Esophagus squamous epithelium (tissue), 5 donors: ENCODE data around the gene NCOA5. TPM values are rescaled to one million over a fixed set of nuclear protein-coding genes. Genes with fewer than 3 reads are reported as not detected.

ENCODE experiments used
- DNase-seq: peaks from one replicate; lab custom pipeline; 2025; lab: John Stamatoyannopoulos, UW
- H3K27ac ChIP-seq, 4 donors: fragments of 200-600 bp; sonication (generic); one replicate each; pipeline ENCODE4 v1.5.1; 2016 to 2019; ENCODE audit warnings: mild to moderate bottlenecking in 1 of 4
- H3K27me3 ChIP-seq, 4 donors: fragments of 200-600 bp; sonication (generic); 1 replicate in 3 of 4; 2 replicates in 1 of 4; pipeline versions ENCODE4 v1.5.1 to v1.6.0; 2017 to 2021; ENCODE audit warnings: antibody characterized with exemption in 1 of 4
- H3K36me3 ChIP-seq, 3 donors: fragments of 200-600 bp; sonication (generic); one replicate each; pipeline ENCODE4 v1.5.1; 2016 to 2019
- H3K4me1 ChIP-seq, 3 donors: fragments of 200-600 bp; sonication (generic); one replicate each; pipeline ENCODE4 v1.5.1; 2017 to 2019
- H3K4me3 ChIP-seq, 4 donors: fragments of 200-600 bp; sonication (generic); 1 replicate in 3 of 4; 2 replicates in 1 of 4; pipeline ENCODE4 v1.5.1; 2016 to 2019; ENCODE audit warnings: mild to moderate bottlenecking in 2 of 4, moderate library complexity in 1 of 4
- H3K9me3 ChIP-seq, 3 donors: fragments of 200-600 bp; sonication (generic); one replicate each; pipeline ENCODE4 v1.5.1; 2016 to 2019
- CTCF ChIP-seq, 6 experiments: fragments of 450-650 bp in 4 of 6; fragments of 200-600 bp in 2 of 6; sonication (generic) in 2 of 6; IDR thresholded peaks; one replicate each; pipeline ENCODE4 v1.5.1; 2016 to 2019; ENCODE audit warnings: antibody characterized with exemption in 6 of 6, mild to moderate bottlenecking in 4 of 6, moderate library complexity in 4 of 6
- POLR2A ChIP-seq, 4 donors: fragments of 450-650 bp; IDR thresholded peaks; one replicate each; pipeline ENCODE4 v1.6.1; 2017; ENCODE audit warnings: antibody characterized with exemption in 4 of 4, mild to moderate bottlenecking in 4 of 4, moderate library complexity in 3 of 4
- WGBS, 2 donors: methylation state at CpG; one replicate each; pipeline ENCODE4 v1.1.5; 2018; 5-methylcytosine and 5-hydroxymethylcytosine counted together
- intact Hi-C: fragments of 100-400 bp; cut with DNase I; formaldehyde crosslinking; loops from one replicate; pipeline ENCODE4 v1.15.0; 2022
- total RNA-seq, 4 donors: library from RNA; depleted of rRNA; stranded (reverse); fragments of >200 nt; gene quantifications; one replicate each; pipeline ENCODE4 v1.1.0, GENCODE V29; 2016
- donor health status: DM: yes; HTN: yes; CAD: no.

Gene NCOA5
- total RNA-seq, 4 donors from 2014 or later, result 20.7 to 29.8 (median 22.3) TPM

- Histone ChIP-seq H3K4me3 (no peak overlapping the region), H3K9me3 (no peaks in the 10 kb centered on the region), H3K27me3 (peaks cover 0 to 89% (median 0%) of the 10 kb centered on the region in 4 donors), H3K4me1 (no peaks in the 10 kb centered on the region), H3K36me3 (no peaks in the 10 kb centered on the region), H3K27ac (no peak overlapping the region)
- no peak for DNase-seq
- TF ChIP-seq CTCF (IDR thresholded peaks at IDR 0.05) (no peak), POLR2A (IDR thresholded peaks at IDR 0.05) (no peak)
- intact Hi-C loops, result no loop called here
These were observed 39.9 kb downstream of the NCOA5 start for GRCh38 chr20:46049815-46050214.

DNA sequence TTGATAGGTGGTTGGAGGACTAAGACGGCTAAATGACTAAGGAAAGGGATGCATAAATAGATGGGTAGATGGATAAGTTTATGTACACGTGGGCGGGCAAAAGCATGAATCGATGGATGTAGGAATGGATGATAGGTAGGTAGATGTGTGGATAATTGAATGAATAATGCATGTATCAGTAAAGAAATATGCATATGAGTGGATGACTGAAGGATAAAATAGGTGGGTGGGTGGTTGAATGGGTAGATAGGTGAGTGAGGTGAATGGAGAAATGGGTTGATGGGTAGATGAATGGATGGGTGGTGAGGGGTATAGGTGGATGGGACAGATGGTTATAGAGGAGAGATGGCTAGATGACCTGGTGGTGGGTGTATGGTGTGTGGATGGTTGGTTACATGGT lies 40.6 kb downstream of the NCOA5 start:
- no peak for DNase-seq
- Histone ChIP-seq H3K4me3 (no peak overlapping the region), H3K27me3 (peaks cover 0 to 89% (median 0%) of the 10 kb centered on the region in 4 donors), H3K27ac (no peak overlapping the region), H3K4me1 (no peaks in the 10 kb centered on the region), H3K36me3 (no peaks in the 10 kb centered on the region), H3K9me3 (no peaks in the 10 kb centered on the region)
- 76 to 86% methylated on average over 4 of the region's 4 CpGs for WGBS, 2 donors
- no peak for TF ChIP-seq POLR2A (IDR thresholded peaks at IDR 0.05)
- TF ChIP-seq CTCF (IDR thresholded peaks at IDR 0.05), result no peak
- intact Hi-C loops, result no loop called here

DNA sequence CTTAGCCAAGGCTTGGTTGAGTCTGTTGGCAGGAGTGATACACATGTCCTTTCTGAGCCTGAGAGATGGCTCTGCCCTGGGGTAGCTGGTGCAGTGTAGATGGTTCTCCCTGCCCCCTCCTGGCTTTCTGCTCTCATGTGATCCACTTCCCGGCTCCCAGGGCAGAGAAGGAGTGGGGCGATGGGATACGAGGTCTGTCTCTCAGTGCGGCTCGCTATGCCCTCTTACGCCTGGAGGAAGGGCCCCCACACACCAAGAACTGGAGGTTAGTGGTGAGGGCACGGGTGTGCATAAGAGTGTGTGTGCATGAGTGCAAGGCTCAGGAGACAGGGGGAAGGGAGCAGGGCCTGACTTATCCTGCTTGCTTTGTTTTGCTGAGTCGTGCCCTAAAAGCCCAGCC lies 41.9 kb downstream of the NCOA5 start:
- peaks cover 0 to 97% (median 0%) of the 10 kb centered on the region in 4 donors for H3K27me3 ChIP-seq

DNA sequence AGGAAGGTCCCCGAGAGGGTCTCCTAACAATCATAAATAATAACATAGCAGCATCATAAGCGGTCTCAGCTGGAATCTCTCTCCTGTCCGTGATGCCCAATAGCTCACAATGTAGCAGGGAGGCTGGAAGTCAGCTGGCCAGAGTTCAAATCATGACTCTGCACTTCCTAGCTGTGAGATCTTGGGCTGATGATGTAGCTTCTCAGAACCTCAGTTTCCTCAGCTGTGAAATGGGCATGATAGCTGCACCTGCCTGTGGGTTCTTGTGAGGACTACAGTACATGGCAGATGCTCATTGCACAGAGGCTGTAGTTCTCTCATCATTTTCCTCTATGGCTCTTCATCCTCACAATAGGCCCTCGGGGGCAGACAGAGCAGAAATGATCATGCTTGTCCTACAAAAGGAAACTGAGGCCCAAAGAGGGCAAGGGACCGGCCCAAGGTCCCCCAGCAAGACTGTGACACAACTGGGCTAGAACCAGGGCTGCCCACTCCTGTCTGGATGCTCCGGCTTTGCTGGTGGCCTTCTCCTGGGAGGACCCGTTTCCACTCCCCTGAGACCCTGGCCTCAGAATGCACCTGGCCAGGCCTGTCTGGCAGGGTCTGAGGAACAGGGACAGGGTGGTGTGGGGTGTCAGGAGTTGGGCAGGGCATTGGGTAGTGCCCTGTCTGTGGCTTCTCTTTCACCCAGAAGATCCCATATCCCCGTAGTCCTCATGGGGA lies 43.0 kb downstream of the NCOA5 start:
- intact Hi-C loops, result no loop called here
- TF ChIP-seq CTCF (IDR thresholded peaks at IDR 0.05) (no peak), POLR2A (IDR thresholded peaks at IDR 0.05) (no peak)
- H3K36me3 ChIP-seq, result no peaks in the 10 kb centered on the region
- H3K4me3 ChIP-seq, result no peak overlapping the region
- H3K4me1 ChIP-seq, result no peaks in the 10 kb centered on the region
- WGBS, 2 donors, result 73 to 81% methylated on average over 2 to 5 of the region's 8 CpGs
- peaks cover 0 to 97% (median 0%) of the 10 kb centered on the region in 4 donors for H3K27me3 ChIP-seq
- no peak overlapping the region for H3K27ac ChIP-seq
- no peaks in the 10 kb centered on the region for H3K9me3 ChIP-seq
- DNase-seq, result no peak

More for the DNA sequence above, 41.9 kb downstream of the NCOA5 start:
- Histone ChIP-seq H3K36me3 (no peaks in the 10 kb centered on the region), H3K27ac (no peak overlapping the region), H3K4me3 (no peak overlapping the region), H3K9me3 (no peaks in the 10 kb centered on the region), H3K4me1 (no peaks in the 10 kb centered on the region)
- WGBS, 2 donors, result 46 to 65% methylated on average over 5 to 7 of the region's 8 CpGs
- DNase-seq, result no peak
- intact Hi-C loops, result no loop called here
- no peak for TF ChIP-seq CTCF (IDR thresholded peaks at IDR 0.05)
- no peak for TF ChIP-seq POLR2A (IDR thresholded peaks at IDR 0.05)

- 67% methylated on average over 2 of the region's 6 CpGs; no CpG with 5 or more reads in 1 of the 2 donors for WGBS, 2 donors
- intact Hi-C loops, result no loop called here
- DNase-seq, result no peak
- H3K27ac ChIP-seq, result no peak overlapping the region
- H3K4me3 ChIP-seq, result no peak overlapping the region
- peaks cover 0 to 97% (median 0%) of the 10 kb centered on the region in 4 donors for H3K27me3 ChIP-seq
- no peaks in the 10 kb centered on the region for H3K4me1 ChIP-seq
- H3K36me3 ChIP-seq, result no peaks in the 10 kb centered on the region
- H3K9me3 ChIP-seq, result no peaks in the 10 kb centered on the region
- no peak for TF ChIP-seq CTCF (IDR thresholded peaks at IDR 0.05)
- TF ChIP-seq POLR2A (IDR thresholded peaks at IDR 0.05), result no peak
These were observed 44.9 kb downstream of the NCOA5 start for GRCh38 chr20:46044896-46045295.
